ENCODE measurements around the gene ERMARD. TPM values are rescaled to one million over a fixed set of nuclear protein-coding genes. Genes with fewer than 3 reads are reported as not detected.

Gene ERMARD
- total RNA-seq, 2 experiments from 2014 or later: 23.2 to 42.3 TPM

DNA sequence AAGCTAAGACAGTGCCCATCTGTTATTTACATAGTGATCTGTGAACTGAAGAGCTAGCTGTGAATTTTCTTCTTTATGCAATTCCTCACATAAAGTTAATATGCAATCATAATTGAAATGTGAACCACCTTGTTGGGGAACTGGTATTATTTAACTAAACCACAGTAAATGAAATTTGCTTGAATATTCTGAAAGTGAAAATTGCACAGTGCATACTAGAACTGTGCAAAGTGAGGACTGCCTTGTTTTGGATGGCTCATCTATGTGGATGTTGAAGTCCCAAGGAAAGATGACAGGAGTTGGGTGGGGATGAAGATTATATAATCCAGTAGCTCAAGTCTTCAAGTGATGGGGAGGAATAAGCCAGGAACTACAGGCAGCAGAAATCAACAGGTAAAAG lies 21.5 kb upstream of the ERMARD start:
- ChIA-PET POLR2A (no interaction called here), CTCF (ENCODE audit: unreplicated experiment) (no interaction called here)
- Histone ChIP-seq H4K20me1 (ENCODE audit: insufficient read depth, low read length) (no peaks in the 10 kb centered on the region), H3K9me3 (ENCODE audit: low read length) (no peaks in the 10 kb centered on the region), H3K4me3 (ENCODE audit: low read depth, low read length, poor library complexity, severe bottlenecking) (no peak overlapping the region), H3K4me2 (ENCODE audit: low read length) (no peak overlapping the region), H3K4me1 (ENCODE audit: insufficient read depth, low read length, poor library complexity, severe bottlenecking) (peaks cover 10% of the 10 kb centered on the region), H3K9me2 (ENCODE audit: insufficient read depth, low read length) (no peaks in the 10 kb centered on the region), H3K36me3 (ENCODE audit: insufficient read depth, low read length) (no peaks in the 10 kb centered on the region), H3K27ac (ENCODE audit: low read depth, low read length, poor library complexity, severe bottlenecking) (no peak overlapping the region), H3K79me2 (ENCODE audit: insufficient read depth, low read depth, low read length) (no peaks in the 10 kb centered on the region), H2AFZ (ENCODE audit: low read length) (no peak overlapping the region)
- intact Hi-C loops (cut with micrococcal nuclease; ENCODE audit: unreplicated experiment): no loop called here
- no TSS peak for BruUV-seq (replicated peaks)
- TF ChIP-seq EZH2phosphoT487 (IDR thresholded peaks at IDR 0.05; ENCODE audit: borderline replicate concordance, low read depth, low read length) (no peak), CTCF (conservative IDR thresholded peaks at IDR 0.05; ENCODE audit: low read length) (no peak)
- no peak for DNase-seq (ENCODE audit: low spot score)

DNA sequence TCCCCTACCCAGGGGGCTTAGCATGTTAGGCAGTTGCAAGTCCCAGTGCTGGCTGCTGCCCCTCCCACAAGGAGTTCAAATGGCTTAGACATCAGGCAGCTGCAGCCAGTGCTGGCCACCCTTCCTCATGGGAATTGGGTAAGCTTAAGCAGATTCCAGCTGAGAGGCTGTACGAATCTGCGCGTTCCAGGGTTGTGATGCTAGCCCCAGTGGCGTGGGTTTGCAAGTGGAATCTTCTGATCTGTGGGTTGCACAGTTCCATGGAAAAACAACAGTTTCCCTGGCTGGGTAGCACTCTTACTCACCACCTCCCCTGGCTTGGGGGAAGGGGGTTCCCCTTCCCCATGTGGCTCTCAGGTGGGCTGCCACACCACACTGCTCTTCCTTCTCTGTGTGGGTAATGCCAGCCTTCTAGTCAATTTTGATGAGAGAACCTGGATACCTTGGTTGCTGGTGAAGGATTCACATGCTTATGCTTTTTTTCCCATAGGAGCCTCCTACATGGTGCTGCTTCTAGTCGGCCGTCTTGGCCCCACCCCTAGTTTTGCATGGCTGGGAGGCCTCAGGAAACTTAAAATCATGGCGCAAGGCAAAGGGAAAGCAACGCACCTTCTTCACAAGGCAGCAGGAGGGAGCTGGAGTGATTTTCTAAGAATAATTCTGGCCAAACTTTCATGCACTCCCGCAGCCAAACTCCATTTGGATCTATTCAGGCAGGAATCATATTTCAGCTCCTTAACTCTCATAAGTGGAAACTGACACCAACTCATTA lies 13.0 kb upstream of the ERMARD start:
- no peaks in the 10 kb centered on the region for H3K4me1 ChIP-seq (ENCODE audit: insufficient read depth, low read length, poor library complexity, severe bottlenecking)
- H3K79me2 ChIP-seq (ENCODE audit: insufficient read depth, low read depth, low read length): no peaks in the 10 kb centered on the region
- H3K4me3 ChIP-seq (ENCODE audit: low read depth, low read length, poor library complexity, severe bottlenecking): no peak overlapping the region
- ChIA-PET POLR2A (interaction anchor here (0.6 to 1.1 kb wide), 2 partner anchors 28 to 60 kb away, joined by 4 read pairs; no protein-coding TSS in a partner anchor), CTCF (ENCODE audit: unreplicated experiment) (no interaction called here)
- BruUV-seq (replicated peaks): no TSS peak
- H3K9me2 ChIP-seq (ENCODE audit: insufficient read depth, low read length): no peaks in the 10 kb centered on the region
- H3K27ac ChIP-seq (ENCODE audit: low read depth, low read length, poor library complexity, severe bottlenecking): no peak overlapping the region
- no peaks in the 10 kb centered on the region for H3K36me3 ChIP-seq (ENCODE audit: insufficient read depth, low read length)
- no peak overlapping the region for H2AFZ ChIP-seq (ENCODE audit: low read length)
- H3K9me3 ChIP-seq (ENCODE audit: low read length): no peaks in the 10 kb centered on the region
- no peak for DNase-seq (ENCODE audit: low spot score)
- intact Hi-C loops (cut with micrococcal nuclease; ENCODE audit: unreplicated experiment): no loop called here
- TF ChIP-seq EZH2phosphoT487 (IDR thresholded peaks at IDR 0.05; ENCODE audit: borderline replicate concordance, low read depth, low read length): no peak
- no peaks in the 10 kb centered on the region for H4K20me1 ChIP-seq (ENCODE audit: insufficient read depth, low read length)
- H3K4me2 ChIP-seq (ENCODE audit: low read length): no peak overlapping the region

DNA sequence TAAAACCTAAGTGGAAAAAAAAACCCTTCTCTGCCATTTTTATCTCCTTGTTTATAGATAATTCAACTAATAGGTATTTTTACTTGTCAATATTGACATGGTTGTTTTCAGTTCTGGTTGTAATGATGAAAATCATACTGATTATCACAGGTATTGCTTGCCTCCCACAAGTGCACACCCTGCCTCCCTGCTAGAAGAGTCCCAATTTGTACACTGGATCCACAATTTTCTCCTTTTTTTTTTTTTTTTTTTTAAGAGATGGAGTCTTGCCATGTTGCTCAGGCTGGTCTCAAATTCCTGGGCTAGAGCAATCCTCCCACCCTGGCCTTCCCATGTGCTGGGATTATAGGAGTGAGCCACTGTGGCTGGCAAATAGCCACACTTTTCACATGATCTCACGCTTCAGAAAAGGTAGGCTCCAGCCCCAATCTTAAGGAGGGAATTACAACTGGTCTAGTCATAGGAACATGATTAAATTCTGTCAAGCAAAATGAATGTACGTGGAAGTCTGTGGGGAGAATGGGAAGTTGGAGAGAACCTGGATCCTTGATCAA lies 12.4 kb upstream of the ERMARD start:
- no TSS peak for BruUV-seq (replicated peaks)
- H3K27ac ChIP-seq (ENCODE audit: low read depth, low read length, poor library complexity, severe bottlenecking): no peak overlapping the region
- H3K9me3 ChIP-seq (ENCODE audit: low read length): no peaks in the 10 kb centered on the region
- intact Hi-C loops (cut with micrococcal nuclease; ENCODE audit: unreplicated experiment): no loop called here
- ChIA-PET POLR2A (no interaction called here), CTCF (ENCODE audit: unreplicated experiment) (no interaction called here)
- H3K4me2 ChIP-seq (ENCODE audit: low read length): no peak overlapping the region
- no peak for TF ChIP-seq CTCF (conservative IDR thresholded peaks at IDR 0.05; ENCODE audit: low read length)
- no peak for TF ChIP-seq EZH2phosphoT487 (IDR thresholded peaks at IDR 0.05; ENCODE audit: borderline replicate concordance, low read depth, low read length)
- no peaks in the 10 kb centered on the region for H3K9me2 ChIP-seq (ENCODE audit: insufficient read depth, low read length)
- no peaks in the 10 kb centered on the region for H3K36me3 ChIP-seq (ENCODE audit: insufficient read depth, low read length)
- no peaks in the 10 kb centered on the region for H3K79me2 ChIP-seq (ENCODE audit: insufficient read depth, low read depth, low read length)
- H3K4me1 ChIP-seq (ENCODE audit: insufficient read depth, low read length, poor library complexity, severe bottlenecking): no peaks in the 10 kb centered on the region
- H4K20me1 ChIP-seq (ENCODE audit: insufficient read depth, low read length): no peaks in the 10 kb centered on the region
- no peak for DNase-seq (ENCODE audit: low spot score)
- no peak overlapping the region for H3K4me3 ChIP-seq (ENCODE audit: low read depth, low read length, poor library complexity, severe bottlenecking)
- H2AFZ ChIP-seq (ENCODE audit: low read length): no peak overlapping the region
